WI38 (cell line): ENCODE results near the gene INHBA.

Source experiments
- H3K4me3 ChIP-seq: 2 replicates; pipeline ENCODE4 v1.5.1; 2011; ENCODE audit warnings: low read depth, mild to moderate bottlenecking, control low read depth, low read length
- CTCF ChIP-seq: IDR thresholded peaks from 2 replicates; pipeline ENCODE4 v1.5.1; 2012; ENCODE audit warnings: low read depth, mild to moderate bottlenecking, control low read depth, low read length

Gene INHBA

DNA sequence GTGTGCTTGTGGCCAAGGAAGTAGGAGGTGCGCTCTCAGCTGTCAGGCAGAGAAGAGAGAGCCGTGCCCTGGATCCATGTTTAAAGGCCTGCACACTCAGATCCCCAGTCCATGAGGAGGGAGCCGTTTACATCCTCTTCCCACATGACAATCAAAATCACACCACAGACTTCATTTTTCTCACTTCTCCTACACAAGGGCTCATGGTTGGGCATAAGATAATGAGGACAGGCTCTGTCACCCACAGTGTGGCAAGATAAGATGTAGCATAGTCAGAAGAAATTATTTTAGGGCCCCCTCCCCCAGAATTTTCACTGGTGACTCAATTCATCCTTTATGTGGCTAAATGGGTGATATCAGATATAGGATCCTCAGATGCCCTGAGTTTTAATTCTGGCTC is 35.9 kb upstream of the INHBA start:
- no peak overlapping the region for H3K4me3 ChIP-seq
- no peak for TF ChIP-seq CTCF

DNA sequence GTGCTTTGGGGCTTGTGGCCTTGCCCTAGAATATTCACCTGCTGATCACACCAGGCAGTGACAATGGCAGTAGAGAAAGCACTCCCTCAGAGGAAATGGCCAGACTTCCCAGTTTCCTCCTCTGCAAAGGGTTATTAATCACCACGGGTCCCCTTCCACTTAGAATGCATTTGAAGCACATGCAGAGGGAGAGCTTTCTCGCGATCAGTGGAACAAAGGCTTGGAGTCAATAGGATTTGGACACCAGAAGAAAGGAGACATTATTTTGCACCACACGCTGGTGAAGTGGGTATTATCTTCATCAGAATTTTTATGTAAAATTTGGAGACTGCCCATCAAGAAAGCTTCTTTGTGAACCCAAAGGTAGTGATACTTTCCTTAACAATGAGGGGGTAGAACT is 35.4 kb upstream of the INHBA start:
- TF ChIP-seq CTCF, result no peak

GRCh38 chr7:41735206-41735605 is 32.3 kb upstream of the INHBA start:
- no peak overlapping the region for H3K4me3 ChIP-seq
- TF ChIP-seq CTCF, result no peak

More for the DNA sequence above, 35.4 kb upstream of the INHBA start:
- no peak overlapping the region for H3K4me3 ChIP-seq

DNA sequence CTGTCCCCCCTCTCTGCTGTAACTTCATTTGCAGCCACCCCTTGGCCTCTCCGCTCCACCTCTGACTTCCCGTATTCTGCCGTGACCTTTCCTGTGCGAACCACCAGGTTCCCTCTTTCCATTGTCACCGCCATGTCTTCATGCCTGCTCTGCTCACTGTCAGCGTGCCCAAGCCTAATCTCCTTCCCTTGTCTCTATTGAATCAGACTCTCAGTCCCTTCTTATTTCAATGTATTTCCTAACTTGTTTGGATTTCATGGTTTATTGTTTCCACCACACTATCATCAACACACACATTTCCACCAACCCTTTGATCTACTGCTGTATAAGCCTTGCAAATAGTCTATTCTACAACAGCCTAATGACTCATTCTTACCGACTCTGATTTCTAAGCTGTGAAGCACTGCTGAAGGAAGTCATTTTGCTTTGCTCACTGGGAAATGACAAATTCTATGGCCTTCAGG is 30.0 kb upstream of the INHBA start:
- no peak overlapping the region for H3K4me3 ChIP-seq
- TF ChIP-seq CTCF, result no peak

GRCh38 chr7:41732436-41732785 is 29.5 kb upstream of the INHBA start:
- no peak for TF ChIP-seq CTCF
- H3K4me3 ChIP-seq, result no peak overlapping the region

DNA sequence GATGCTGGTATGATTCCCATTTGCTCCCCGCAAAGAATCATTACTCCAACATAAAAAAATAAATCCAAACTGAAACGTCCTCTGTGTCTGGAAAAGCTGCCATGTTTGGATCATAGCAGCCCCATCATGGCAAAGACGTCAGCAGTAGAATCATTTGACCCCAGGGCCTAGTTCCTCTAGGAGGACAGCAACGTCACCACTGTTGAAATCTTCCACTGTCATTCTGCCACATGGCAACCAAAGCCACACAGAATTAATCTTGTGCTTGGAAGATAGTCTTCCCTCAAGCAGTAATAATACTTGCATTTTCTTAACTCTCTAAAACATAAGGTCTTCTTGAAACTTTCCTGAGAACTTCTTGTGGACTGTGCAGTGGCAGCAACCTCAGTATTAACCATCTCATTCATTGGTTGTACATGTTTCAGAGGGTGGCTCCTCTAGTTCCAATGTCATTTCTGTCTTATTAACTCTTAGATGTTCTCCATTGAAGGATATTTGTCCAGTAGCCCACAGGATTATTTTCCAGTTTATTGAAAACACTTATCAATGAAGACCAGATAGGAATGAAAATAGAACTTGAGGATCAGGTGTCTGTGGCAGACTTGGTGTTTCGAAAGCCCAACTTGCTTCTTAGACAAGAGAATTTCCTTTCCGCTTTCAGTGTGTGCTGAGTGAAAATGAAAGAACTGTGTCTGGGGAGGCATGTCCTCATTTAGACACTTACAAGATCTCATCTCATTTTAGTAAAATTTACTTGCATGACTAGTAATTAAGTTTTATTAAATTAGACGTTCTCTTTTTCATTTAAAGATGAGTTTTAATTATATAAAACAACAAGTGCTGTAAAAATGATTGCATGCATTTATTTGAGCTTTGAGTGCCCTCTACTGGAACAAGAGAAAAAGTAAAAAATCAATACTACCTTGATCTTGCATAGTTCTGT is 28.9 kb upstream of the INHBA start:
- TF ChIP-seq CTCF, result 0 out of 2 replicates have a peak, but pooled peaks have one; percentile 12
- no peak overlapping the region for H3K4me3 ChIP-seq

- no peak for TF ChIP-seq CTCF
- no peak overlapping the region for H3K4me3 ChIP-seq
These were observed 27.8 kb upstream of the INHBA start for GRCh38 chr7:41730668-41731067.
